Activated CD4-positive, CD25-positive, alpha-beta regulatory T cell treated with anti-CD3 and anti-CD28 coated beads, Interleukin-2, amount 50 U/mL, for 24 hours (primary cell): ENCODE data around the gene MT1B.
"Not testable (repeated sequence)": the region's sequence is repeated elsewhere in the genome, so short reads cannot be mapped to it uniquely, and the experiment has no call there.

Source experiments
- ATAC-seq, 2 donors: fragments of 150-1000 bp; cut with Tn5 transposase; one replicate each; pipeline ENCODE4 v1.10.0; 2021; ENCODE audit warnings: mild to moderate bottlenecking in 1 of 2, moderate library complexity in 1 of 2

MT1B gene

GRCh38 chr16:56621665-56622445 is 29.8 kb upstream of the MT1B start:
- not testable (repeated sequence) for ATAC-seq

GRCh38 chr16:56623184-56623583 is 28.5 kb upstream of the MT1B start:
- ATAC-seq = not testable (repeated sequence)

GRCh38 chr16:56623637-56624036 is 28.0 kb upstream of the MT1B start:
- ATAC-seq = no peak

GRCh38 chr16:56625140-56625942 is 26.3 kb upstream of the MT1B start, which contains the start of gene MT1E:
MT1E (plus strand) TSS chr16:56625781; CDS start chr16:56625852, 71 bp downstream.
- peak; percentile 96 to 98 for ATAC-seq

GRCh38 chr16:56625943-56626654 is 25.6 kb upstream of the MT1B start:
- no peak for ATAC-seq

- no peak for ATAC-seq
Measured at GRCh38 chr16:56626685-56627084, 25.0 kb upstream of the MT1B start.

GRCh38 chr16:56628486-56629350 is 23.0 kb upstream of the MT1B start:
- ATAC-seq = no peak

- ATAC-seq = no peak
Measured at GRCh38 chr16:56629531-56629930, 22.2 kb upstream of the MT1B start.

- ATAC-seq = peak in 1 of 2 donors; percentile 41
Measured at GRCh38 chr16:56630134-56630533, 21.6 kb upstream of the MT1B start.

GRCh38 chr16:56631197-56631596 is 20.5 kb upstream of the MT1B start:
- ATAC-seq = no peak

- no peak for ATAC-seq
Measured at GRCh38 chr16:56631832-56632155, 19.9 kb upstream of the MT1B start.

GRCh38 chr16:56632156-56632847 is 19.4 kb upstream of the MT1B start, which contains the start of gene MT1M:
MT1M (plus strand) TSS chr16:56632659; CDS start chr16:56632732, 73 bp downstream.
- ATAC-seq = peak in 1 of 2 donors; percentile 37

GRCh38 chr16:56632848-56633365 is 18.8 kb upstream of the MT1B start:
- no peak for ATAC-seq

GRCh38 chr16:56633535-56633934 is 18.2 kb upstream of the MT1B start:
- no peak for ATAC-seq

- no peak for ATAC-seq
Measured at GRCh38 chr16:56634715-56635440, 16.8 kb upstream of the MT1B start.

- no peak for ATAC-seq
Measured at GRCh38 chr16:56635441-56635967, 16.2 kb upstream of the MT1B start.

- ATAC-seq = no peak
Measured at GRCh38 chr16:56636616-56637413, 14.9 kb upstream of the MT1B start.

GRCh38 chr16:56637814-56638750 is 13.6 kb upstream of the MT1B start, which contains the start of gene MT1A:
MT1A (plus strand) TSS chr16:56638666; CDS start chr16:56638739, 73 bp downstream.
- ATAC-seq = no peak
